Fibroblast of villous mesenchyme (primary cell): ENCODE data around the gene CAMK2D. TPM values are rescaled to one million over a fixed set of nuclear protein-coding genes. Genes with fewer than 3 reads are reported as not detected.
A peak's percentile ranks its signal among the peaks of the same experiment; 100 is the strongest.

Experiments
- DNase-seq: peaks from one replicate; pipeline ENCODE4 v3.0.0-alpha.2; 2010; ENCODE audit warnings: low read depth
- H3K4me3 ChIP-seq: 2 replicates; pipeline ENCODE4 v1.5.1; 2011; ENCODE audit warnings: low read depth, mild to moderate bottlenecking, low read length
- total RNA-seq: library from RNA; depleted of rRNA; stranded (reverse); fragments of >200 nt; gene quantifications from 2 replicates; pipeline ENCODE4 v1.2.3, GENCODE V29; 2012
- TF ChIP-seq, protein P1 (sequence below): IDR thresholded peaks from 2 replicates; pipeline ENCODE4 v1.5.1; 2012; ENCODE audit warnings: low read depth, mild to moderate bottlenecking, low read length; ENCODE audit not compliant: insufficient read depth

The CAMK2D gene
- total RNA-seq, 1 donor: 161 TPM

DNA sequence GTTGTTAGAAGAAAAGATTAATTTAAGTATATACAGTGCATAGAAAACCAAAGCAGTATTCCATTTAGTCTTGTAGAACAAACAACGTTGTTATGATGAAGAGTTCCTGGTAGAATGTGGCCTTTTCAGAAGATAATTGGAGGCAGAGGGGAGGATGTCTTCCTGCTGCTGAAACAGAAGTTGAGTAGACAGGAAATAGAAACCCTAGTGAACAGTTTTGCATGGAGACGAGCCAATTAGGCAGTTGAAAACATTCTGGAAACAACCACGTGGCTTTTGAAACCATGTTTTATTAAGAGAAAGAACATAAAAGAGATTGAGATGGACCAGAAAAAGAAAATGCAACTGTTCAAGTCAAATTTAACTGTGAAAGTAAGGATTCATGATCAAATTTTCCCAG is 325.2 kb downstream of the CAMK2D start:
- TF ChIP-seq, protein P1, sequence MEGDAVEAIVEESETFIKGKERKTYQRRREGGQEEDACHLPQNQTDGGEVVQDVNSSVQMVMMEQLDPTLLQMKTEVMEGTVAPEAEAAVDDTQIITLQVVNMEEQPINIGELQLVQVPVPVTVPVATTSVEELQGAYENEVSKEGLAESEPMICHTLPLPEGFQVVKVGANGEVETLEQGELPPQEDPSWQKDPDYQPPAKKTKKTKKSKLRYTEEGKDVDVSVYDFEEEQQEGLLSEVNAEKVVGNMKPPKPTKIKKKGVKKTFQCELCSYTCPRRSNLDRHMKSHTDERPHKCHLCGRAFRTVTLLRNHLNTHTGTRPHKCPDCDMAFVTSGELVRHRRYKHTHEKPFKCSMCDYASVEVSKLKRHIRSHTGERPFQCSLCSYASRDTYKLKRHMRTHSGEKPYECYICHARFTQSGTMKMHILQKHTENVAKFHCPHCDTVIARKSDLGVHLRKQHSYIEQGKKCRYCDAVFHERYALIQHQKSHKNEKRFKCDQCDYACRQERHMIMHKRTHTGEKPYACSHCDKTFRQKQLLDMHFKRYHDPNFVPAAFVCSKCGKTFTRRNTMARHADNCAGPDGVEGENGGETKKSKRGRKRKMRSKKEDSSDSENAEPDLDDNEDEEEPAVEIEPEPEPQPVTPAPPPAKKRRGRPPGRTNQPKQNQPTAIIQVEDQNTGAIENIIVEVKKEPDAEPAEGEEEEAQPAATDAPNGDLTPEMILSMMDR: no peak
- DNase-seq: peak; percentile 76
- no peak overlapping the region for H3K4me3 ChIP-seq

DNA sequence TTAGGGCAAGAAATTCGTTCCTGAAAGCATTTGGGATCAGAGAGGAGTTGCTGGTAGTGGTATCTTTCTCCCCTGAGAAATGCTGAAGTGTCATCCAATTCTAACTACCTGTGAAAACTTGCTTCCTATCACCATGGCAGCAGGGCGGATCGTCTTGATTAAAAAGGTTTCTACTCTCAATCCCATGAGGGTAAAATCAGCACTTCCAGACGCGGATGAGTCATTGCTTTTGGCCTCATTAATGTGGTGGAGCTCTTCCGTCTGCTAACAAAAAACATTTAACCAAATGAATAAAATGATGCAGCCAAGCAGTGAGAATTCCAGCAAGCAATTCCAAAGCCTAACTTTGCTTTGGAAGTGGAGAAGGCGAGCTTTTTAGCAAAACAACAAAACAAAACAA is 325.6 kb downstream of the CAMK2D start:
- no peak overlapping the region for H3K4me3 ChIP-seq
- TF ChIP-seq, protein P1: no peak
- peak; percentile 87 for DNase-seq

GRCh38 chr4:113434247-113434587 is 327.3 kb downstream of the CAMK2D start:
- TF ChIP-seq, protein P1: no peak
- no peak overlapping the region for H3K4me3 ChIP-seq
- peak; percentile 48 for DNase-seq

- TF ChIP-seq, protein P1: no peak
- no peak for DNase-seq
- H3K4me3 ChIP-seq: no peak overlapping the region
Measured at GRCh38 chr4:113433536-113434246, 327.8 kb downstream of the CAMK2D start.

- DNase-seq: no peak
- TF ChIP-seq, protein P1: no peak
Measured at GRCh38 chr4:113433116-113433515, 328.4 kb downstream of the CAMK2D start.

DNA sequence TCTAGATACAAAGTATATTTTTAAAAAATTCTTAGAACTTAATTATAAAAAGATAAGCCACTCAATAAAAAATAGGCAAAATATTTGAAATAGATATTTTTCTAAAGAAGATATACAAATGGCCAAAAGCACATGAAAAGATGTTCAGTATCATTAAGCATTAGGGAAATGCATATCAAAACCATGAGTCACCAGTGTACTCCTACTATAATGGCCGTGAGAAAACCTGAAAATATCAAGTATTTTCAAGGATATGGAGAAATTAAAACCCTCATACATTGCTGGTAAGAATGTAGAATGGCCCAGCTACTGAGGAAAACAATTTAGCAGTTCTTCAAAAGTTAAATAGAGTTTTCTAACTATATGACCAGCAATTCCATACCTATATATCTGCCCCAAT is 337.9 kb downstream of the CAMK2D start:
- no peak for DNase-seq
- TF ChIP-seq, protein P1: no peak
- H3K4me3 ChIP-seq: no peak overlapping the region

More at GRCh38 chr4:113433116-113433515, 328.4 kb downstream of the CAMK2D start:
- H3K4me3 ChIP-seq: no peak overlapping the region

GRCh38 chr4:113420938-113421337 is 340.6 kb downstream of the CAMK2D start:
- TF ChIP-seq, protein P1: no peak
- H3K4me3 ChIP-seq: no peak overlapping the region
- DNase-seq: no peak
